Activated CD4-positive, alpha-beta T cell treated with anti-CD3 and anti-CD28 coated beads, Interleukin-2, Interleukin-6, amounts not matched to agents 100 ng/mL and 50 ng/mL, durations not matched to agents 16 hours and 8 hours (primary cell): ENCODE measurements around the gene RDH5.
"Not testable (repeated sequence)": the region's sequence is repeated elsewhere in the genome, so short reads cannot be mapped to it uniquely, and the experiment has no call there.

ENCODE experiments used
- DNase-seq: peaks from one replicate; pipeline ENCODE4 v3.0.0-alpha.2; 2020

Gene RDH5

DNA sequence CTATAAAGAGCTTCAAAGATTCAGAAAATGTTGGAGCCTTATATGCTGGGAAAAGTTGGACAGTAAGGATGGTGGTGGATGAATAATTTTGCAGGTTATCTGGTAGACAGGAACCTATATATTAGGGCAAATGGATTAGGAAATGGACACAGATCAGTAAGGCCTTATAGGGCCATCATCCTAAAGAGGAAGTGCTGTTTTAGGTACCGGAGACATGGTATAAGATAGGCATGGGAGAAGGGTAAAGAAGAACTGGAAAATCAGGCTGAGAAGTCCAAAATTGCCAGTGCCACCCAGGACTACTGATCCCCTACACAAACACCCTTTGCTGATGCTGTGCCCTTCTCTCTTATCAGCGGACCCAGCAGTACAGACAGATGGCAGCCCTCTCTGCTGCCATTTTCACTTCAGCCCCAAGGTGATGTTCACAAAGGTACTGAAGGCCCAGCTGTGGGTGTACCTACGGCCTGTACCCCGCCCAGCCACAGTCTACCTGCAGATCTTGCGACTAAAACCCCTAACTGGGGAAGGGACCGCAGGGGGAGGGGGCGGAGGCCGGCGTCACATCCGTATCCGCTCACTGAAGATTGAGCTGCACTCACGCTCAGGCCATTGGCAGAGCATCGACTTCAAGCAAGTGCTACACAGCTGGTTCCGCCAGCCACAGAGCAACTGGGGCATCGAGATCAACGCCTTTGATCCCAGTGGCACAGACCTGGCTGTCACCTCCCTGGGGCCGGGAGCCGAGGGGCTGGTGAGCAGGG, 28.2 kb downstream of the RDH5 start:
- DNase-seq = no peak

DNA sequence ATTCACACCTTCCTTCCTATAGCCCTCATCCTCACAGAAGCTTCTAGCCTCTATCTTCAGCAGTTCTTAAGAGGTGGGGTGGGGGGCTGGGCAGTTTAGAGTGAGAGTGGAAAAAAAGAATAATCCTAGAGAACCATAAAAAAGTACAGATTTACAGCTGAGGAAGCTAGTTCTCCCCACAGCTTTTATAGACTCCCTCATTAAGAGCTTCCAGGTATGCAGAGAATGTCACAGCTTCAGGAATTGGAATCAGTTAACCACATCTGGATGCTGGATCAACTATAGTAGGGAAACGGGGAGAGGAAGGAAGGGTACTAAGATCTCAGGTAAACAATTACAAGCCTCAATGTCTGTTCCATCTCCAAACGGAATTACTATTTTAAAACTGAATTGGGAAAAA, 35.1 kb downstream of the RDH5 start:
- no peak for DNase-seq

DNA sequence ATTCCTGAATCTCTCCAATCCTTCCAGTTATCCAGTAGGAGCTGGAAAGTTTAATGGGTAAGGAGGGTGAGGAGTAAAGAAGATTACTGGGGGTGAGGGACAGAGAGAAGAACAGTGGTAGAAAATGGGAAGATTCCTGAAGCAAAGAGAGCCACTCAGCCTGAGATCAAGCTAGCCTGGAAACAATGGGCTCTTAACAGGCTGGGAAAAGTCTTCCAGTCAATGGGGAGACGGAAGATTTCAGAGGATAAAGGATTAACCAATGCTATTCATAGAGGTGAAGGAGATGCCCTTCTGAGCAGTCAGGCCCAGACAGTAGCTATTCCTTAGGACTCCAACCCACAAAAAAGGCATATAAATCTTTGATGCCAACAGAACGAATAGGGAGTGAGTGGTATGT, 37.5 kb downstream of the RDH5 start:
- DNase-seq = no peak

DNA sequence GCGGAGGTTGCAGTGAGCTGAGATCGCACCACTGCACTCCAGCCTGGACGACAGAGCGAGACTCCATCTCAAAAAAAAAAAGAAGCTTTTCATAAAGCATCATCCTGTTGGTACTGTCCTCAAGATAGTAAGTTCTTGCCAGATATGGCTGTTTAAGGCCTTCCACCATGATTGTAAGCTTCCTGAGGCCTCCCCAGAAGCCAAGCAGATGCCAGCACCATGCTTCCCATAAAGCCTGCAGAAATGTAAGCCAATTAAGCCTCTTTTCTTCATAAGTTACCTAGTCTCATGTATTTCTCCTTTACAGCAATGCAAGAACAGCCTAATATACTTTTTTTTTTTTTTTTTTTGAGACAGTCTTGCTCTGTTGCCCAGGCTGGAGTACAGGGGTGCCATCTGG, 38.4 kb downstream of the RDH5 start:
- DNase-seq = not testable (repeated sequence)

DNA sequence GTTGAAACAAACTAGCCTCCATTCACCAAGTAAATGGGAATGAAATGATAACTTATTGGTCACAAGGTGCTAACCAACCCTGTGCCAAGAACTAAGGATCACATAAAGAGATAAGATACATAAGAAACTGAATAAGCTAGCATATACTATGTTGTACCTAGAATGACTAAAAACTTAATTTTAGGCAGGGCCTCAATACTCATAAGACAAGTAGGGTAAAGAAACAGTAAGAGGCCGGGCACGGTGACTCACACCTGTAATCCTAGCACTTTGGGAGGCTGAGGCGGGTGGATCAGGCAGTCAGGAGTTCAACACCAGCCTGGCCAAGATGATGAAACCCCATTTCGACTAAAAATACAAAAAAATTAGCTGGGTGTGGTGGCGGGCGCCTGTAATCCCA, 40.5 kb downstream of the RDH5 start:
- DNase-seq = peak; percentile 70

DNA sequence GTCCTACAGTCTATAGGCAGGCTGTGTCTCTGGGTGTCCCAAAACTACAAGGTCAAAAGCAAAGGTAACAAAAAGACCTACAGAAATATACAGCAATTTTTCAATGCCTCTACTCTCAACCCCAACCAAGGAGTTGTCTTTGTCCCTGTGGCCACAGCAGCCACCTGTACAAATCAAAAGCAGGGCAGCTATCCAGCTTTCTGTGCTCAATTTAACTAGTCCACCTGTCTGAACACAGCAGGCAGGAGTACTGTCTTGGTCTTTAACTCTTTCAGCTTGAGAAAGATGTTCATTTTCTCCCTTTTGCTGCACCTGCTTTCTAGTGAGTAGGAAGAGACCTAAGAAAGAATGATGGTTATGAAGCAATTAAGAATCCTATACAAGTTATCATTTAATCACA, 42.5 kb downstream of the RDH5 start:
- no peak for DNase-seq

DNA sequence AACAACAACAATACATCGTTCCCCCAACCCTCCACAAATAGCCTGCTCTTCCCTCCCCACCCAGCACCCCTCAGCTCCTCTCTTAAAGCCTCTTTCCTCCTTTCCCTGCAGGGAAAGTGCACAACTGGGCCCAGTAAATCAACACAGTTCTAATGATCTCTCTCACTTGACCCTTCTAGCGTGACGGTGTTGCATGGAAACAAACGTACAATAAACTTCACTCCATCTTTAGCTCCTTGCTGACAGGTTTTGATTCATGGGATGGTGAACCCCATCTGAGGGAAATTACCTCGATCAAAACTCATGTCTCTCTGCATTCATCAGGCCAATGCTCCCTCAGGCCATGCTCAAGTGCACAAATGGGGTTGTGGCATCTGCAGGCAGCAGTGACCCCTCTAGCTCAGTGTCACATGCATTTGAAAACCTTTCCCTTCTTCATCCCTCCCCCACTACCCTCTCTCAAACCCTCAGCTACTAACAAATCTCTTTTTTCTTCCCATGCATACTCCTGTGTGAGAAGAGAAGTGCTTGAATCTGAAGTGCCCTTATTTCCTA, 45.6 kb downstream of the RDH5 start:
- DNase-seq = no peak

DNA sequence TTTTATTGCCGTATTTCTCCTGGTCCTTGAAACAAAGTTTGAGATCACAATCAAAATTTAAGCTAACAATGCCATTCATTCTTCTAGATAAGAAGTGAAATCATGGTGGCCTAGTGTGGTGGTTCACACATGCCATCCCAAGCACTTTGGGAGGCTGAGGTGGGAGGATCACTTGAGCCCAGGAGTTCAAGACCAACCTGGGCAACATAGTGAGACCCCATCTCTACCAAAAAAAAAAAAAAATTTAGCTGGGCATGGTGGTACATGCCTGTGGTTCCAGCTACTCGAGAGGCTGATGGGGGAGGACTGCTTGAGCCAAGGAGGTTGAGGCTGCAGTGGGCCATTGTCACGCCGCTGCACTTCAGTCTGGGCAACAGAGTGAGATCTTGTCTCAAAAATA, 47.0 kb downstream of the RDH5 start:
- DNase-seq = no peak

DNA sequence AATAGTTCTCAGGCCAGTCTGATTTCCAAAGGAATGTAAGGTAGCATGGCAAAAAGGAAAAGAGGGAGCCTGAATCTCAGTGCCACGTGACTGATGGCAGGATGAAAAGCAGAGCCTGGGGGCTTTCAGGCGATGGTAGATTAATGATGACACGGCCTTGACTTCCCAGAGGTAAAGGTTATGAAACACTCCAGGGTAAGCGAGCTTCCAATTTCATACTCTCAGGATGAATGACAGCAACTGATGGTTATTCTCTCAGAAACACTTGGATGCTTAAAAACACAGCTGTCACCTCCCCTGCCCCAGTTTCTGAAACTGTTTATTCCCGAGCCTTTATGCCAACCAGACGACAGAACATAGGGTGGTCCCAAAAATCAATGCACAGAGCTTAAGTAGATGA, 51.5 kb downstream of the RDH5 start:
- DNase-seq = no peak
